Stimulated activated CD8-positive, alpha-beta memory T cell treated with anti-CD3 and anti-CD28 coated beads, Interleukin-15, amount 100 ng/mL, for 1 hour (primary cell): ENCODE measurements around the gene STX4.
"Not testable (repeated sequence)": the region's sequence is repeated elsewhere in the genome, so short reads cannot be mapped to it uniquely, and the experiment has no call there.

Source experiments
- DNase-seq: peaks from one replicate; pipeline ENCODE4 v3.0.0-alpha.2; 2020; ENCODE audit warnings: low read depth

STX4 gene

GRCh38 chr16:30998852-30999761 lies 34.3 kb upstream of the STX4 start:
- no peak for DNase-seq

GRCh38 chr16:31000671-31001382 lies 32.5 kb upstream of the STX4 start:
- DNase-seq: no peak

GRCh38 chr16:31001507-31002249 lies 31.7 kb upstream of the STX4 start:
- no peak for DNase-seq

GRCh38 chr16:31002250-31002700 lies 31.1 kb upstream of the STX4 start:
- no peak for DNase-seq

GRCh38 chr16:31002862-31003341 lies 30.5 kb upstream of the STX4 start:
- DNase-seq: no peak

GRCh38 chr16:31003744-31004143 lies 29.6 kb upstream of the STX4 start:
- no peak for DNase-seq

- no peak for DNase-seq
Observed at GRCh38 chr16:31004658-31005057, 28.7 kb upstream of the STX4 start.

- DNase-seq: no peak
Observed at GRCh38 chr16:31005350-31006085, 27.8 kb upstream of the STX4 start.

GRCh38 chr16:31006086-31006385 lies 27.3 kb upstream of the STX4 start:
- no peak for DNase-seq

- no peak for DNase-seq
Observed at GRCh38 chr16:31006589-31006988, 26.8 kb upstream of the STX4 start.

GRCh38 chr16:31007684-31008083 lies 25.7 kb upstream of the STX4 start:
- no peak for DNase-seq

GRCh38 chr16:31008149-31008548 lies 25.2 kb upstream of the STX4 start:
- DNase-seq: no peak

GRCh38 chr16:31008551-31008950 lies 24.8 kb upstream of the STX4 start:
- no peak for DNase-seq

GRCh38 chr16:31009120-31009519 lies 24.2 kb upstream of the STX4 start:
- no peak for DNase-seq

- no peak for DNase-seq
Observed at GRCh38 chr16:31009894-31010584, 23.3 kb upstream of the STX4 start.

- DNase-seq: peak; percentile 11
Observed at GRCh38 chr16:31010585-31011325, 22.6 kb upstream of the STX4 start, which contains the start of gene STX1B. Gene STX1B, minus strand, starts transcription at chr16:31010638. Its CDS starts 242 bp downstream, at chr16:31010396.

GRCh38 chr16:31011815-31012214 lies 21.5 kb upstream of the STX4 start:
- not testable (repeated sequence) for DNase-seq

- DNase-seq: not testable (repeated sequence)
Observed at GRCh38 chr16:31013292-31013691, 20.1 kb upstream of the STX4 start.

- no peak for DNase-seq
Observed at GRCh38 chr16:31016018-31016417, 17.3 kb upstream of the STX4 start.

GRCh38 chr16:31017756-31018155 lies 15.6 kb upstream of the STX4 start:
- not testable (repeated sequence) for DNase-seq
